Measurements from ENCODE around the gene CBX7. TPM values are rescaled to one million over a fixed set of nuclear protein-coding genes. Genes with fewer than 3 reads are reported as not detected.

CBX7 gene
- total and polyA plus RNA-seq, 9 donors: 2.4 to 5.1 (median 3.2) TPM

GRCh38 chr22:39123751-39124581 is 28.5 kb downstream of the CBX7 start:
- Histone ChIP-seq H3K27me3 (ENCODE audit: control insufficient read depth, insufficient read depth, low read length) (peaks cover 3% of the 10 kb centered on the region), H3K36me3 (ENCODE audit: control insufficient read depth, insufficient read depth, low read length) (no peaks in the 10 kb centered on the region), H3K4me1 (ENCODE audit: control insufficient read depth, insufficient read depth, low read length) (peaks cover 4% of the 10 kb centered on the region), H3K27ac (ENCODE audit: low read length) (no peak overlapping the region), H3K4me3 (ENCODE audit: low read length) (no peak overlapping the region), H3K9me3 (replicated peaks; ENCODE audit: control insufficient read depth, low read depth, low read length) (no peaks in the 10 kb centered on the region)
- DNase-seq: peak; percentile 19
- 13% methylated on average over 20 of the region's 33 CpGs for WGBS (ENCODE audit: insufficient coverage)

- no peak overlapping the region for H3K4me3 ChIP-seq (ENCODE audit: low read length)
- peaks cover 4% of the 10 kb centered on the region for H3K4me1 ChIP-seq (ENCODE audit: control insufficient read depth, insufficient read depth, low read length)
- no peak for DNase-seq
- no peaks in the 10 kb centered on the region for H3K9me3 ChIP-seq (replicated peaks; ENCODE audit: control insufficient read depth, low read depth, low read length)
- H3K27ac ChIP-seq (ENCODE audit: low read length): no peak overlapping the region
- WGBS (ENCODE audit: insufficient coverage): 93% methylated on average over 13 of the region's 17 CpGs
- H3K27me3 ChIP-seq (ENCODE audit: control insufficient read depth, insufficient read depth, low read length): peaks cover 3% of the 10 kb centered on the region
- H3K36me3 ChIP-seq (ENCODE audit: control insufficient read depth, insufficient read depth, low read length): no peaks in the 10 kb centered on the region
These were observed 29.6 kb downstream of the CBX7 start for GRCh38 chr22:39122772-39123470.

GRCh38 chr22:39120983-39121382 is 31.5 kb downstream of the CBX7 start:
- H3K27me3 ChIP-seq (ENCODE audit: control insufficient read depth, insufficient read depth, low read length): peaks cover 18% of the 10 kb centered on the region
- DNase-seq: no peak
- H3K9me3 ChIP-seq (replicated peaks; ENCODE audit: control insufficient read depth, low read depth, low read length): no peaks in the 10 kb centered on the region
- H3K4me3 ChIP-seq (ENCODE audit: low read length): no peak overlapping the region
- no peaks in the 10 kb centered on the region for H3K36me3 ChIP-seq (ENCODE audit: control insufficient read depth, insufficient read depth, low read length)
- peaks cover 4% of the 10 kb centered on the region for H3K4me1 ChIP-seq (ENCODE audit: control insufficient read depth, insufficient read depth, low read length)
- no peak overlapping the region for H3K27ac ChIP-seq (ENCODE audit: low read length)
- WGBS (ENCODE audit: insufficient coverage): 60% methylated on average over 1 of the region's 4 CpGs

- peak; percentile 51 for DNase-seq
- Histone ChIP-seq H3K27ac (ENCODE audit: low read length) (no peak overlapping the region), H3K27me3 (ENCODE audit: control insufficient read depth, insufficient read depth, low read length) (peaks cover 36% of the 10 kb centered on the region), H3K9me3 (replicated peaks; ENCODE audit: control insufficient read depth, low read depth, low read length) (no peaks in the 10 kb centered on the region), H3K4me1 (ENCODE audit: control insufficient read depth, insufficient read depth, low read length) (no peaks in the 10 kb centered on the region), H3K36me3 (ENCODE audit: control insufficient read depth, insufficient read depth, low read length) (no peaks in the 10 kb centered on the region), H3K4me3 (ENCODE audit: low read length) (no peak overlapping the region)
- 62% methylated on average over 6 of the region's 14 CpGs for WGBS (ENCODE audit: insufficient coverage)
These were observed 34.8 kb downstream of the CBX7 start for GRCh38 chr22:39117585-39118191.

- H3K4me1 ChIP-seq (ENCODE audit: control insufficient read depth, insufficient read depth, low read length): no peaks in the 10 kb centered on the region
- 80% methylated on average over 3 of the region's 9 CpGs for WGBS (ENCODE audit: insufficient coverage)
- no peak for DNase-seq
- no peak overlapping the region for H3K4me3 ChIP-seq (ENCODE audit: low read length)
- no peak overlapping the region for H3K27ac ChIP-seq (ENCODE audit: low read length)
- H3K27me3 ChIP-seq (ENCODE audit: control insufficient read depth, insufficient read depth, low read length): peaks cover 39% of the 10 kb centered on the region
- H3K9me3 ChIP-seq (replicated peaks; ENCODE audit: control insufficient read depth, low read depth, low read length): no peaks in the 10 kb centered on the region
- H3K36me3 ChIP-seq (ENCODE audit: control insufficient read depth, insufficient read depth, low read length): no peaks in the 10 kb centered on the region
These were observed 36.4 kb downstream of the CBX7 start for GRCh38 chr22:39115977-39116621.

- WGBS (ENCODE audit: insufficient coverage): no CpG with 5 or more reads among the region's 2 CpGs
- Histone ChIP-seq H3K9me3 (replicated peaks; ENCODE audit: control insufficient read depth, low read depth, low read length) (no peaks in the 10 kb centered on the region), H3K27me3 (ENCODE audit: control insufficient read depth, insufficient read depth, low read length) (peaks cover 42% of the 10 kb centered on the region), H3K27ac (ENCODE audit: low read length) (no peak overlapping the region), H3K36me3 (ENCODE audit: control insufficient read depth, insufficient read depth, low read length) (no peaks in the 10 kb centered on the region), H3K4me1 (ENCODE audit: control insufficient read depth, insufficient read depth, low read length) (no peaks in the 10 kb centered on the region), H3K4me3 (ENCODE audit: low read length) (no peak overlapping the region)
- DNase-seq: no peak
These were observed 36.9 kb downstream of the CBX7 start for GRCh38 chr22:39115570-39115969.

- no peaks in the 10 kb centered on the region for H3K4me1 ChIP-seq (ENCODE audit: control insufficient read depth, insufficient read depth, low read length)
- H3K9me3 ChIP-seq (replicated peaks; ENCODE audit: control insufficient read depth, low read depth, low read length): no peaks in the 10 kb centered on the region
- H3K4me3 ChIP-seq (ENCODE audit: low read length): no peak overlapping the region
- H3K27me3 ChIP-seq (ENCODE audit: control insufficient read depth, insufficient read depth, low read length): peaks cover 44% of the 10 kb centered on the region
- H3K36me3 ChIP-seq (ENCODE audit: control insufficient read depth, insufficient read depth, low read length): no peaks in the 10 kb centered on the region
- H3K27ac ChIP-seq (ENCODE audit: low read length): no peak overlapping the region
- 4% methylated on average over 3 of the region's 6 CpGs for WGBS (ENCODE audit: insufficient coverage)
- no peak for DNase-seq
These were observed 38.4 kb downstream of the CBX7 start for GRCh38 chr22:39114112-39114511.

GRCh38 chr22:39110631-39111561 is 41.6 kb downstream of the CBX7 start:
- H3K27me3 ChIP-seq (ENCODE audit: control insufficient read depth, insufficient read depth, low read length): peaks cover 28% of the 10 kb centered on the region
- H3K4me1 ChIP-seq (ENCODE audit: control insufficient read depth, insufficient read depth, low read length): no peaks in the 10 kb centered on the region
- no peak for DNase-seq
- no peaks in the 10 kb centered on the region for H3K36me3 ChIP-seq (ENCODE audit: control insufficient read depth, insufficient read depth, low read length)
- no peak overlapping the region for H3K4me3 ChIP-seq (ENCODE audit: low read length)
- H3K9me3 ChIP-seq (replicated peaks; ENCODE audit: control insufficient read depth, low read depth, low read length): no peaks in the 10 kb centered on the region
- no peak overlapping the region for H3K27ac ChIP-seq (ENCODE audit: low read length)
- 42% methylated on average over 9 of the region's 15 CpGs for WGBS (ENCODE audit: insufficient coverage)

- Histone ChIP-seq H3K4me3 (ENCODE audit: low read length) (no peak overlapping the region), H3K27me3 (ENCODE audit: control insufficient read depth, insufficient read depth, low read length) (peaks cover 15% of the 10 kb centered on the region), H3K36me3 (ENCODE audit: control insufficient read depth, insufficient read depth, low read length) (no peaks in the 10 kb centered on the region), H3K9me3 (replicated peaks; ENCODE audit: control insufficient read depth, low read depth, low read length) (no peaks in the 10 kb centered on the region), H3K27ac (ENCODE audit: low read length) (no peak overlapping the region), H3K4me1 (ENCODE audit: control insufficient read depth, insufficient read depth, low read length) (no peaks in the 10 kb centered on the region)
- WGBS (ENCODE audit: insufficient coverage): 77% methylated on average over 7 of the region's 9 CpGs
- no peak for DNase-seq
These were observed 43.1 kb downstream of the CBX7 start for GRCh38 chr22:39109361-39109760.

Data from muscle of leg (tissue), 11 donors.